ENCODE results near the gene PLEKHF1. TPM values are rescaled to one million over a fixed set of nuclear protein-coding genes. Genes with fewer than 3 reads are reported as not detected.
A peak's percentile ranks its signal among the peaks of the same experiment; 100 is the strongest.

PLEKHF1 gene
- total RNA-seq, 4 donors from 2014 or later, result 7.4 to 35.9 (median 19.7) TPM

GRCh38 chr19:29690842-29691241 lies 25.6 kb downstream of the PLEKHF1 start:
- no peak overlapping the region for H3K27ac ChIP-seq
- H3K4me1 ChIP-seq, result no peaks in the 10 kb centered on the region
- TF ChIP-seq CTCF (IDR thresholded peaks at IDR 0.05), result peak in 3 of 4 experiments; percentile 28 to 39 (median 36)
- no peak for TF ChIP-seq POLR2A (IDR thresholded peaks at IDR 0.05)
- DNase-seq, result no peak
- peaks cover 0 to 5% of the 10 kb centered on the region in 2 donors for H3K9me3 ChIP-seq
- H3K4me3 ChIP-seq, result no peak overlapping the region
- H3K27me3 ChIP-seq, result no peaks in the 10 kb centered on the region
- H3K36me3 ChIP-seq, result no peaks in the 10 kb centered on the region
- intact Hi-C loops (cut with DNase I; ENCODE audit: low total_unique reads), result no loop called here

GRCh38 chr19:29694161-29694560 lies 28.9 kb downstream of the PLEKHF1 start:
- intact Hi-C loops (cut with DNase I; ENCODE audit: low total_unique reads), result no loop called here
- TF ChIP-seq CTCF (IDR thresholded peaks at IDR 0.05), result no peak
- TF ChIP-seq POLR2A (IDR thresholded peaks at IDR 0.05), result no peak
- H3K9me3 ChIP-seq, result peaks cover 0 to 5% of the 10 kb centered on the region in 2 donors
- H3K4me1 ChIP-seq, result no peaks in the 10 kb centered on the region
- H3K4me3 ChIP-seq, result no peak overlapping the region
- DNase-seq, result no peak
- no peaks in the 10 kb centered on the region for H3K27me3 ChIP-seq
- no peak overlapping the region for H3K27ac ChIP-seq
- no peaks in the 10 kb centered on the region for H3K36me3 ChIP-seq

GRCh38 chr19:29694669-29695627 lies 29.7 kb downstream of the PLEKHF1 start:
- DNase-seq, result peak; percentile 80 to 85

GRCh38 chr19:29695765-29696564 lies 30.7 kb downstream of the PLEKHF1 start:
- TF ChIP-seq CTCF (IDR thresholded peaks at IDR 0.05) (no peak), POLR2A (IDR thresholded peaks at IDR 0.05) (no peak)
- no peaks in the 10 kb centered on the region for H3K27me3 ChIP-seq
- H3K4me3 ChIP-seq, result no peak overlapping the region
- no peak for DNase-seq
- H3K27ac ChIP-seq, result no peak overlapping the region
- H3K9me3 ChIP-seq, result no peaks in the 10 kb centered on the region
- no peaks in the 10 kb centered on the region for H3K36me3 ChIP-seq
- intact Hi-C loops (cut with DNase I; ENCODE audit: low total_unique reads), result no loop called here
- no peaks in the 10 kb centered on the region for H3K4me1 ChIP-seq

More at GRCh38 chr19:29694669-29695627, 29.7 kb downstream of the PLEKHF1 start:
- Histone ChIP-seq H3K36me3 (no peaks in the 10 kb centered on the region), H3K4me1 (no peaks in the 10 kb centered on the region), H3K27ac (no peak overlapping the region), H3K27me3 (no peaks in the 10 kb centered on the region), H3K9me3 (peaks cover 0 to 5% of the 10 kb centered on the region in 2 donors), H3K4me3 (no peak overlapping the region)
- TF ChIP-seq CTCF (IDR thresholded peaks at IDR 0.05), result peak; percentile 67 to 85 (median 82)
- TF ChIP-seq POLR2A (IDR thresholded peaks at IDR 0.05), result no peak
- intact Hi-C loops (cut with DNase I; ENCODE audit: low total_unique reads), result no loop called here

GRCh38 chr19:29696565-29696846 lies 31.2 kb downstream of the PLEKHF1 start:
- Histone ChIP-seq H3K4me1 (no peaks in the 10 kb centered on the region), H3K27ac (no peak overlapping the region), H3K36me3 (no peaks in the 10 kb centered on the region), H3K9me3 (no peaks in the 10 kb centered on the region), H3K4me3 (no peak overlapping the region), H3K27me3 (no peaks in the 10 kb centered on the region)
- TF ChIP-seq CTCF (IDR thresholded peaks at IDR 0.05) (no peak), POLR2A (IDR thresholded peaks at IDR 0.05) (no peak)
- DNase-seq, result no peak
- intact Hi-C loops (cut with DNase I; ENCODE audit: low total_unique reads), result no loop called here
